Adrenal gland (tissue), 5 donors: Measurements from ENCODE around the gene ASB10.

Experiments used
- CTCF ChIP-seq, 6 experiments: fragments of 450-650 bp in 4 of 6; fragments of 200-600 bp in 2 of 6; sonication (generic) in 1 of 6; IDR thresholded peaks; 1 replicate in 5 of 6; 2 replicates in 1 of 6; pipeline versions ENCODE4 v1.5.1 to v1.8.0; 2016 to 2021; ENCODE audit warnings: antibody characterized with exemption in 6 of 6, mild to moderate bottlenecking in 2 of 6, moderate library complexity in 1 of 6
- POLR2A ChIP-seq, 2 donors: fragments of 450-650 bp; IDR thresholded peaks; one replicate each; pipeline ENCODE4 v1.6.1; 2017; ENCODE audit warnings: antibody characterized with exemption in 2 of 2, mild to moderate bottlenecking in 2 of 2, moderate library complexity in 1 of 2
- donor health status: DM: no; HTN: no; CAD: no.

- no peak for TF ChIP-seq POLR2A (IDR thresholded peaks at IDR 0.05)
- no peak for TF ChIP-seq CTCF (IDR thresholded peaks at IDR 0.05)
Observed at GRCh38 chr7:151187409-151188251, 580 bp upstream of the ASB10 start.
